ENCODE measurements around the gene SPIRE1. TPM values are rescaled to one million over a fixed set of nuclear protein-coding genes. Genes with fewer than 3 reads are reported as not detected.
"Not testable (repeated sequence)": the region's sequence is repeated elsewhere in the genome, so short reads cannot be mapped to it uniquely, and the experiment has no call there.

SPIRE1 gene
- total RNA-seq, 1 donor from 2014 or later = 49.2 TPM

GRCh38 chr18:12491611-12492435, 166.1 kb downstream of the SPIRE1 start:
- H3K4me3 ChIP-seq (ENCODE audit: low read depth, low read length) = no peak overlapping the region
- DNase-seq (ENCODE audit: low read depth) = no peak
- TF ChIP-seq CTCF (IDR thresholded peaks at IDR 0.05; ENCODE audit: insufficient read depth, low read length, poor library complexity, severe bottlenecking) = no peak
- H3K27me3 ChIP-seq (ENCODE audit: control insufficient read depth, insufficient read depth, low read length) = no peaks in the 10 kb centered on the region
- H3K36me3 ChIP-seq (ENCODE audit: control insufficient read depth, insufficient read depth, low read length) = no peaks in the 10 kb centered on the region

- H3K27me3 ChIP-seq (ENCODE audit: control insufficient read depth, insufficient read depth, low read length) = no peaks in the 10 kb centered on the region
- no peaks in the 10 kb centered on the region for H3K36me3 ChIP-seq (ENCODE audit: control insufficient read depth, insufficient read depth, low read length)
- no peak overlapping the region for H3K4me3 ChIP-seq (ENCODE audit: low read depth, low read length)
- TF ChIP-seq CTCF (IDR thresholded peaks at IDR 0.05; ENCODE audit: insufficient read depth, low read length, poor library complexity, severe bottlenecking) = no peak
- DNase-seq (ENCODE audit: low read depth) = no peak
Observed at GRCh38 chr18:12485479-12486105, 172.3 kb downstream of the SPIRE1 start.

DNA sequence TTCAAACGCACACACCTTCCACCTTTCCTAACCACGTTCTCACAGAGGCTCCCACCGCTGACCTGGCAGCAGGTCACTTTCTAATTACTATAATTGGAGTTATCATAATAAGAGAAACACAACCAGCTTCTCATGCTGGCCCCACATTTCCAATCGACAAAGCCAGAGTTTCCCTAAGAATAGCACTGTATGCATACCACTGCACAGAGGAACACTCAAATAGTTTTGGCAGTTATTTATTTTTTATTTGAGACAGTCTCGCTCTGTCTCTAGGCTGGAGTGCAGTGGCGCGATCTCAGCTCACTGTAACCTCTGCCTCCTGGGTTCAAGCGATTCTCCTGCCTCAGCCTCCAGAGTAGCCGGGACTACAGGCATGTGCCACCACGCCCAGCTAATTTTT, 176.0 kb downstream of the SPIRE1 start:
- DNase-seq (ENCODE audit: low read depth) = not testable (repeated sequence)

DNA sequence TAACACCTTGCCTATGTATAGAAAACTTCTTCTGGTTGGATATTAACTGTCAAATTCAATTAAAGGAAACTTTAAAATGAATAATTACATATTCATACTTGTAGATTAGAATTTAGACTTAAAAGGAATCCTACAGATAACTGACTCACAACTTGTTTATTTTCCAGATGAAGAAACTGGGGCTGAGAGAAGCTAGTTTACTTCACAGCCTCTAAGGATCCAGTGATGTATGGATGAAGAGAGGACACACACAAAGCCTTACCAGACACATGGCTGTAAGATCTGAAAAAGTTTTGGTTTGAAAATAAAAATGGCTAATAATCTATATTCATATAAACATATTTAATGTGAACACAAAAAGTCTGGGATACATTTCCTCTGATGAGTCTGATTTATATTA, 177.9 kb downstream of the SPIRE1 start:
- no peak for TF ChIP-seq CTCF (IDR thresholded peaks at IDR 0.05; ENCODE audit: insufficient read depth, low read length, poor library complexity, severe bottlenecking)

More for the DNA sequence above, 176.0 kb downstream of the SPIRE1 start:
- not testable (repeated sequence) for H3K4me3 ChIP-seq (ENCODE audit: low read depth, low read length); H3K36me3 ChIP-seq (ENCODE audit: control insufficient read depth, insufficient read depth, low read length); H3K27me3 ChIP-seq (ENCODE audit: control insufficient read depth, insufficient read depth, low read length)

GRCh38 chr18:12479536-12479935, 178.4 kb downstream of the SPIRE1 start:
- no peak for DNase-seq (ENCODE audit: low read depth)
- Histone ChIP-seq H3K36me3 (ENCODE audit: control insufficient read depth, insufficient read depth, low read length) (peaks cover 4% of the 10 kb centered on the region), H3K4me3 (ENCODE audit: low read depth, low read length) (no peak overlapping the region), H3K27me3 (ENCODE audit: control insufficient read depth, insufficient read depth, low read length) (no peaks in the 10 kb centered on the region)
- no peak for TF ChIP-seq CTCF (IDR thresholded peaks at IDR 0.05; ENCODE audit: insufficient read depth, low read length, poor library complexity, severe bottlenecking)

More for the DNA sequence above, 177.9 kb downstream of the SPIRE1 start:
- H3K4me3 ChIP-seq (ENCODE audit: low read depth, low read length) = no peak overlapping the region
- H3K36me3 ChIP-seq (ENCODE audit: control insufficient read depth, insufficient read depth, low read length) = peaks cover 4% of the 10 kb centered on the region
- DNase-seq (ENCODE audit: low read depth) = no peak
- H3K27me3 ChIP-seq (ENCODE audit: control insufficient read depth, insufficient read depth, low read length) = no peaks in the 10 kb centered on the region

DNA sequence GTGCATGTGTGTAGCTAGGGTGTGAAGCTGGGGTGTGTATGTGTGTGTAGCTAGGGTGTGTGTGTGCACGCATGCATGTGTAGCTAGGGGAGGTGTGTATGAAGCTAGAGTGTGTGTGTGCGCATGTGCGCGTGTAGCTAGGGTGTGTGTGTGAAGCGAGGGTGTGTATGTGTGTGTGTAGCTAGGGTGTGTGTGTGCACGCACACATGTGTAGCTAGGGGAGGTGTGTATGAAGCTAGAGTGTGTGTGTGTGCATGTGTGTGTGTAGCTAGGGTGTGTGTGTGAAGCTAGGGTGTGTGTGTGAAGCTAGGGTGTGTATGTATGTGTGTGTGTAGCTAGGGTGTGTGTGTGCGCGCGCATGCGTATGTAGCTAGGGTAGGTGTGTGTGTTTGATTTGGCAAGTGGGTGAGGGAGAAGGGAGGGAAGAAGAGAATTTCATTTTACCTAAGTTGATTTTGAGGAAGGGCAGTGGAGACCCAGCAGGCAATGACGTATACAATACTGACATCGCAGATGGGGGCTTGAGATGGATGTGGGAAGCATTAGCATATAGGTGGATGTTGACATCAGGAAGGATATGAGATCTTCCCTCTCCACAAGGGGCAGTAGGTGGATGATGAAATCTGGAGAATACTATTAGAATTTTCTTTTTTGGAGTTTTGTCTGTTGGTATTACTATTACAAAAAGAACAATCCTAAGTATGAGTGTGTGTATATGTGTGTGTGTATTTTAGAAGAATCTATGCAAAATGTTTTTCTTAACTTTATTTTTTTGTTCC, 179.4 kb downstream of the SPIRE1 start:
- DNase-seq (ENCODE audit: low read depth) = no peak
- TF ChIP-seq CTCF (IDR thresholded peaks at IDR 0.05; ENCODE audit: insufficient read depth, low read length, poor library complexity, severe bottlenecking) = peak; percentile 21
- Histone ChIP-seq H3K27me3 (ENCODE audit: control insufficient read depth, insufficient read depth, low read length) (no peaks in the 10 kb centered on the region), H3K4me3 (ENCODE audit: low read depth, low read length) (no peak overlapping the region), H3K36me3 (ENCODE audit: control insufficient read depth, insufficient read depth, low read length) (peaks cover 4% of the 10 kb centered on the region)
